IMR-90 (cell line): ENCODE data around the gene RAB43. TPM values are rescaled to one million over a fixed set of nuclear protein-coding genes. Genes with fewer than 3 reads are reported as not detected.
A peak's percentile ranks its signal among the peaks of the same experiment; 100 is the strongest.

Experiments used
- ATAC-seq: fragments of 200-7000 bp; cut with Tn5 transposase; 2 replicates; pipeline ENCODE4 v1.9.1; 2020; ENCODE audit warnings: low read depth, mild to moderate bottlenecking, moderate library complexity
- BruUV-seq: library from RNA; stranded (reverse); fragments of 400-500 nt; replicated peaks from 2 replicates; lab custom pipeline; 2021; lab: Mats Ljungman, UMichigan
- CTCF ChIA-PET: fragments of 300-600 bp; formaldehyde crosslinking; extraction: SDS; loops from one replicate; lab custom pipeline; 2021; ENCODE audit warnings: antibody characterized with exemption; lab: Yijun Ruan, JAX
- POLR2A ChIA-PET: fragments of 300-600 bp; sonication (Branson Sonifier 250); formaldehyde crosslinking; loops from one replicate; lab custom pipeline; 2022; ENCODE audit warnings: antibody characterized with exemption; ENCODE audit not compliant: unreplicated experiment; lab: Charles Lee
- DNase-seq: peaks from one replicate; pipeline ENCODE4 v3.0.0; 2013
- H2AFZ ChIP-seq: replicated peaks from 2 replicates; pipeline ENCODE3; 2013; ENCODE audit warnings: low read length, mild to moderate bottlenecking; ENCODE audit not compliant: poor library complexity
- H2AK5ac ChIP-seq: 2 replicates; pipeline ENCODE4 v1.6.1; 2013; ENCODE audit warnings: low read depth, low read length, inconsistent platforms
- H2AK9ac ChIP-seq: replicated peaks from 2 replicates; pipeline ENCODE3; 2013; ENCODE audit warnings: mild to moderate bottlenecking, low read depth, low read length, moderate library complexity; ENCODE audit not compliant: poor library complexity
- H2BK120ac ChIP-seq: 2 replicates; pipeline ENCODE4 v1.6.1; 2013; ENCODE audit warnings: low read depth, low read length, inconsistent platforms
- H2BK15ac ChIP-seq: 3 replicates; pipeline ENCODE4 v1.6.1; 2013; ENCODE audit warnings: low read depth, low read length, inconsistent platforms
- H2BK20ac ChIP-seq: 2 replicates; pipeline ENCODE4 v1.6.1; 2013; ENCODE audit warnings: low read depth, mild to moderate bottlenecking, inconsistent platforms, low read length, moderate library complexity
- H2BK5ac ChIP-seq: 2 replicates; pipeline ENCODE4 v1.6.1; 2013; ENCODE audit warnings: mild to moderate bottlenecking, low read depth, low read length, inconsistent platforms; ENCODE audit not compliant: poor library complexity, severe bottlenecking
- H3K14ac ChIP-seq: replicated peaks from 2 replicates; pipeline ENCODE4 v1.6.1; 2013; ENCODE audit warnings: low read depth, low read length, inconsistent platforms
- H3K18ac ChIP-seq: 2 replicates; pipeline ENCODE4 v1.6.1; 2013; ENCODE audit warnings: low read depth, low read length, control low read depth
- H3K23ac ChIP-seq: 2 replicates; pipeline ENCODE4 v1.6.1; 2013; ENCODE audit warnings: low read depth, low read length, inconsistent platforms
- H3K27ac ChIP-seq: 2 replicates; pipeline ENCODE4 v1.5.1; 2013; ENCODE audit warnings: mild to moderate bottlenecking, control low read depth, low read length; ENCODE audit not compliant: insufficient read depth
- H3K27me3 ChIP-seq: 2 replicates; pipeline ENCODE4 v1.6.1; 2013; ENCODE audit warnings: low read length; ENCODE audit not compliant: control insufficient read depth, insufficient read depth
- H3K36me3 ChIP-seq: 2 replicates; pipeline ENCODE4 v1.6.1; 2013; ENCODE audit warnings: low read length, mixed read lengths; ENCODE audit not compliant: control insufficient read depth, insufficient read depth
- H3K4ac ChIP-seq: 2 replicates; pipeline ENCODE4 v1.6.1; 2013; ENCODE audit warnings: low read depth, low read length, inconsistent platforms
- H3K4me1 ChIP-seq: 2 replicates; pipeline ENCODE4 v1.6.1; 2013; ENCODE audit warnings: low read length, mixed read lengths; ENCODE audit not compliant: control insufficient read depth, insufficient read depth
- H3K4me2 ChIP-seq: 2 replicates; pipeline ENCODE4 v1.6.1; 2013; ENCODE audit warnings: low read depth, mild to moderate bottlenecking, control low read depth, low read length, moderate library complexity
- H3K4me3 ChIP-seq: 2 replicates; pipeline ENCODE4 v1.5.1; 2013; ENCODE audit warnings: low read depth, mild to moderate bottlenecking, control low read depth, low read length, moderate library complexity; ENCODE audit not compliant: insufficient read depth
- H3K56ac ChIP-seq: 2 replicates; pipeline ENCODE4 v1.6.1; 2013; ENCODE audit warnings: low read length, inconsistent platforms; ENCODE audit not compliant: insufficient read depth; ENCODE audit errors: extremely low read depth
- H3K79me1 ChIP-seq, 2 experiments: 2 replicates each; pipeline ENCODE4 v1.6.1; 2013; ENCODE audit warnings: low read length in 2 of 2, inconsistent platforms in 1 of 2, low read depth in 1 of 2
- H3K9ac ChIP-seq: 2 replicates; pipeline ENCODE4 v1.6.1; 2013; ENCODE audit warnings: low read depth, low read length, control low read depth
- H3K9me1 ChIP-seq: 2 replicates; pipeline ENCODE4 v1.6.1; 2013; ENCODE audit warnings: low read length, inconsistent platforms; ENCODE audit not compliant: insufficient read depth
- H3K9me3 ChIP-seq: 2 replicates; pipeline ENCODE4 v1.6.1; 2013; ENCODE audit warnings: low read length; ENCODE audit not compliant: control insufficient read depth, insufficient read depth
- H4K20me1 ChIP-seq: 2 replicates; pipeline ENCODE4 v1.6.1; 2013; ENCODE audit warnings: low read length, inconsistent platforms; ENCODE audit not compliant: insufficient read depth
- H4K5ac ChIP-seq: 2 replicates; pipeline ENCODE4 v1.6.1; 2013; ENCODE audit warnings: mild to moderate bottlenecking, low read depth, low read length, control low read depth
- H4K8ac ChIP-seq, 2 experiments: 2 replicates each; pipeline ENCODE4 v1.6.1; 2013; ENCODE audit warnings: low read depth in 2 of 2, low read length in 2 of 2, control low read depth in 1 of 2, inconsistent platforms in 1 of 2
- H4K91ac ChIP-seq: 2 replicates; pipeline ENCODE4 v1.6.1; 2013; ENCODE audit warnings: low read depth, low read length, inconsistent platforms; ENCODE audit not compliant: insufficient read depth
- MAFK ChIP-seq: IDR thresholded peaks from 2 replicates; pipeline ENCODE4 v1.6.1; 2012; ENCODE audit warnings: low read depth, low read length, improper control_type of control experiment
- WGBS, 2 experiments: methylation state at CpG; one replicate each; pipeline versions ENCODE4 v1.1.5 to v1.1.7; 2013; ENCODE audit warnings: missing lambda C conversion rate in 2 of 2; ENCODE audit not compliant: insufficient read length in 1 of 2; ENCODE audit errors: extremely low coverage in 2 of 2; 5-methylcytosine and 5-hydroxymethylcytosine counted together
- dilution Hi-C: fragments of 300-500 bp; cut with HindIII; formaldehyde crosslinking; loops from one replicate; pipeline ENCODE4 v1.14.3; 2018; ENCODE audit warnings: low sequenced_read_pairs; ENCODE audit not compliant: unreplicated experiment
- in situ Hi-C: fragments of 300-500 bp; cut with MboI; formaldehyde crosslinking; loops from 3 replicates; pipeline ENCODE4 v1.14.3; 2019; ENCODE audit warnings: low sequenced_read_pairs, inconsistent platforms, mixed read lengths
- intact Hi-C: fragments of 100-400 bp; cut with micrococcal nuclease; formaldehyde crosslinking; loops from 2 replicates; pipeline ENCODE4 v1.10.0; 2022
- polyA plus RNA-seq, 3 experiments: library from polyadenylated mRNA; depleted of rRNA; stranded (reverse); fragments of >200 nt; gene quantifications; 2 replicates each; pipeline ENCODE4 v1.2.3, GENCODE V29; 2012; ENCODE audit warnings: low replicate concordance in 1 of 3
- total RNA-seq: library from RNA; depleted of rRNA; stranded (reverse); fragments of >200 nt; gene quantifications from 2 replicates; pipeline ENCODE4 v1.2.3, GENCODE V29; 2012

The RAB43 gene
- total and polyA plus RNA-seq, 2 of the 4 experiments (the other 2 are of a cell fraction) = 9.9 to 14.0 TPM

DNA sequence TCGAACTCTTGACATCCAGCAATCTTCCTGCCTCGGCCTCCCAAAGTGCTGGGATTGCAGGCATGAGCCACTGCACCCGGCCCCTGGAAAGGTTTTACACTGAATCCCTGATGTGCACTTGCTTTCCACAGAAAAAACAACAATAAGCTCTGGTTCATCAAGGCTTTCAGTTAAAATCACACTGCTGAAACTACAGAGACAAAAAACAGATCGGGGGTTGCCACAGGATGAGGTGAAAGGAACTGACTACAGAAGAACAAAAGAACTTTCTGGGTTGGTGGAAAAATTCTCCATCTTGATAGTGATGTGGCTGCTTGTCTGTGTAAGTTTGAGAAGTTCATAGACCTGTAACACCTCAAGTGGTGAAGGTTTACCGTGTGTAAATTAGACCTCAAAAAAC, 2.9 kb downstream of the RAB43 start:
- no peak overlapping the region for H2AK9ac ChIP-seq
- peaks cover 24% of the 10 kb centered on the region for H3K4me1 ChIP-seq
- H3K79me1 ChIP-seq = peaks cover 29 to 68% of the 10 kb centered on the region in 2 experiments
- ChIA-PET POLR2A (no interaction called here), CTCF (no interaction called here)
- no peak overlapping the region for H4K8ac ChIP-seq
- ATAC-seq (no peak), DNase-seq (no peak)
- no peak overlapping the region for H2BK15ac ChIP-seq
- H3K9me1 ChIP-seq = peaks cover 29% of the 10 kb centered on the region
- no peak overlapping the region for H4K91ac ChIP-seq
- H2BK20ac ChIP-seq = no peak overlapping the region
- H3K4me2 ChIP-seq = peak overlapping the region; percentile 79
- no peak overlapping the region for H4K5ac ChIP-seq
- dilution Hi-C loops (no loop called here), intact Hi-C loops (loop anchor here (1.0 to 10.0 kb wide), 2 partner anchors 64 to 148 kb away; no protein-coding TSS in a partner anchor), in situ Hi-C loops (no loop called here)
- no peak overlapping the region for H3K4ac ChIP-seq
- H2BK5ac ChIP-seq = no peak overlapping the region
- H3K36me3 ChIP-seq = peaks cover 9% of the 10 kb centered on the region
- H3K56ac ChIP-seq = no peak overlapping the region
- H2AFZ ChIP-seq = no peak overlapping the region
- H3K23ac ChIP-seq = peak overlapping the region; percentile 18; the same call in 1 of the 2 replicates
- H3K27ac ChIP-seq = no peak overlapping the region
- no peaks in the 10 kb centered on the region for H3K27me3 ChIP-seq
- 100% methylated on average over 1 of the region's 5 CpGs; no CpG with 5 or more reads in 1 of the 2 experiments for WGBS, 2 experiments
- H4K20me1 ChIP-seq = peaks cover 63% of the 10 kb centered on the region
- H2BK120ac ChIP-seq = no peak overlapping the region
- no peak overlapping the region for H2AK5ac ChIP-seq
- H3K18ac ChIP-seq = no peak overlapping the region
- H3K9me3 ChIP-seq = no peaks in the 10 kb centered on the region
- no peak for TF ChIP-seq MAFK
- no peak overlapping the region for H3K4me3 ChIP-seq
- peak overlapping the region; percentile 21; the same call in 1 of the 2 replicates for H3K14ac ChIP-seq
- no TSS peak for BruUV-seq
- H3K9ac ChIP-seq = no peak overlapping the region
